GM18526 (cell line): ENCODE measurements around the gene STXBP1.

Source experiments
- POLR2A ChIP-seq: IDR thresholded peaks from 3 replicates; pipeline ENCODE4 v1.6.1; 2011; ENCODE audit not compliant: insufficient read length; ENCODE audit errors: extremely low read depth

STXBP1 gene

GRCh38 chr9:127598839-127599549 lies 13.1 kb upstream of the STXBP1 start:
- TF ChIP-seq POLR2A: no peak

- TF ChIP-seq POLR2A: no peak
Measured at GRCh38 chr9:127599550-127599891, 12.6 kb upstream of the STXBP1 start.

- TF ChIP-seq POLR2A: no peak
Measured at GRCh38 chr9:127603226-127603625, 8.9 kb upstream of the STXBP1 start.

GRCh38 chr9:127606043-127606442 lies 6.0 kb upstream of the STXBP1 start:
- no peak for TF ChIP-seq POLR2A

GRCh38 chr9:127608104-127608966 lies 3.7 kb upstream of the STXBP1 start:
- no peak for TF ChIP-seq POLR2A

- TF ChIP-seq POLR2A: no peak
Measured at GRCh38 chr9:127611603-127611898, 526 bp upstream of the STXBP1 start.

GRCh38 chr9:127612939-127613582 lies 984 bp downstream of the STXBP1 start:
- TF ChIP-seq POLR2A: no peak

GRCh38 chr9:127613583-127613954 lies 1.5 kb downstream of the STXBP1 start:
- no peak for TF ChIP-seq POLR2A

- no peak for TF ChIP-seq POLR2A
Measured at GRCh38 chr9:127614961-127615360, 2.9 kb downstream of the STXBP1 start.

GRCh38 chr9:127626752-127627493 lies 14.8 kb downstream of the STXBP1 start:
- TF ChIP-seq POLR2A: no peak

GRCh38 chr9:127627494-127627855 lies 15.4 kb downstream of the STXBP1 start:
- TF ChIP-seq POLR2A: no peak

- no peak for TF ChIP-seq POLR2A
Measured at GRCh38 chr9:127628758-127629467, 16.8 kb downstream of the STXBP1 start.

GRCh38 chr9:127629468-127630081 lies 17.5 kb downstream of the STXBP1 start:
- TF ChIP-seq POLR2A: no peak

GRCh38 chr9:127633216-127633862 lies 21.3 kb downstream of the STXBP1 start:
- no peak for TF ChIP-seq POLR2A
